Adrenal gland (tissue), 12 donors: ENCODE results near the gene ZRSR2. TPM values are rescaled to one million over a fixed set of nuclear protein-coding genes. Genes with fewer than 3 reads are reported as not detected.

Source experiments
- DNase-seq, 7 donors: peaks; one replicate each; pipeline ENCODE4 v3.0.0-alpha.2; 2019 to 2020
- H3K27ac ChIP-seq, 5 donors: fragments of 200-600 bp; sonication (generic) in 4 of 5; 1 replicate in 3 of 5; 2 replicates in 2 of 5; pipeline versions ENCODE4 v1.5.1 to v1.8.0; 2016 to 2020; ENCODE audit warnings: mild to moderate bottlenecking in 1 of 5
- H3K27me3 ChIP-seq: fragments of 200-600 bp; 2 replicates; pipeline ENCODE4 v1.8.0; 2021
- H3K36me3 ChIP-seq, 2 donors: fragments of 200-600 bp; replicated peaks in 1 of 2; 1 replicate in 1 of 2; 2 replicates in 1 of 2; pipeline versions ENCODE4 v1.5.1 to v1.8.0; 2018 to 2022
- H3K4me1 ChIP-seq, 2 donors: fragments of 200-600 bp; replicated peaks in 1 of 2; 1 replicate in 1 of 2; 2 replicates in 1 of 2; pipeline versions ENCODE4 v1.5.1 to v1.8.0; 2018 to 2021
- H3K4me3 ChIP-seq, 4 donors: fragments of 200-600 bp; sonication (generic) in 3 of 4; one replicate each; pipeline ENCODE4 v1.5.1; 2016 to 2018
- H3K9me3 ChIP-seq, 3 donors: fragments of 200-600 bp; sonication (generic) in 1 of 3; replicated peaks in 1 of 3; 1 replicate in 2 of 3; 2 replicates in 1 of 3; pipeline versions ENCODE4 v1.5.1 to v1.8.0; 2016 to 2021
- POLR2A ChIP-seq, 2 donors: fragments of 450-650 bp; IDR thresholded peaks; one replicate each; pipeline ENCODE4 v1.6.1; 2017; ENCODE audit warnings: antibody characterized with exemption in 2 of 2, mild to moderate bottlenecking in 2 of 2, moderate library complexity in 1 of 2
- WGBS, 4 donors: extraction: QIAGEN DNeasy Blood & Tissue Kit in 2 of 4; methylation state at CpG; one replicate each; pipeline versions ENCODE4 v1.1.5 to v1.1.7; 2013 to 2017; 5-methylcytosine and 5-hydroxymethylcytosine counted together
- intact Hi-C, 2 donors: fragments of 100-400 bp; cut with DNase I; formaldehyde crosslinking; loops; one replicate each; pipeline versions ENCODE4 v1.14.1 to v1.15.0; 2022 to 2023
- polyA plus RNA-seq, 3 donors: library from polyadenylated mRNA; stranded (reverse); fragments of 200-250 nt in 2 of 3; fragments of 350-450 nt in 1 of 3; fragmentation: Illumina TruSeq in 1 of 3; extraction: RNeasy Lipid Tissue Mini Kit (QIAGEN cat#74804) in 1 of 3; gene quantifications; one replicate each; pipeline ENCODE4 v1.2.3, GENCODE V29; 2013 to 2014
- total RNA-seq, 9 donors: library from RNA; depleted of rRNA in 4 of 9; stranded (reverse); fragments of >200 nt in 4 of 9; fragments of 120-200 nt in 1 of 9; fragmentation: NEBNext Ultra II Directional in 1 of 9; extraction: Animal tissue kit (Norgen Biotek cat#: 25700) in 1 of 9; gene quantifications; one replicate each; pipeline versions ENCODE4 v1.1.0 to v1.2.4, GENCODE V29; 2013 to 2023
- TF ChIP-seq, protein P1 (sequence below), 6 experiments: fragments of 450-650 bp in 4 of 6; fragments of 200-600 bp in 2 of 6; sonication (generic) in 1 of 6; IDR thresholded peaks; 1 replicate in 5 of 6; 2 replicates in 1 of 6; pipeline versions ENCODE4 v1.5.1 to v1.8.0; 2016 to 2021; ENCODE audit warnings: antibody characterized with exemption in 6 of 6, mild to moderate bottlenecking in 2 of 6, moderate library complexity in 1 of 6
- donor health status: healthy with polysubstance abuse.
- donor health status: Bipolar disorder and iron deficiency.
- donor health status: DM: yes; HTN: yes; CAD: no.
- donor health status: DM: no; HTN: no; CAD: no.
- donor health status: DM: no; HTN: no; CAD: no.
- donor health status: DM: yes; HTN: yes; CAD: no.

ZRSR2 gene
- total and polyA plus RNA-seq, 12 donors, result 2.9 to 49.1 (median 9.1) TPM; not detected in 1

DNA sequence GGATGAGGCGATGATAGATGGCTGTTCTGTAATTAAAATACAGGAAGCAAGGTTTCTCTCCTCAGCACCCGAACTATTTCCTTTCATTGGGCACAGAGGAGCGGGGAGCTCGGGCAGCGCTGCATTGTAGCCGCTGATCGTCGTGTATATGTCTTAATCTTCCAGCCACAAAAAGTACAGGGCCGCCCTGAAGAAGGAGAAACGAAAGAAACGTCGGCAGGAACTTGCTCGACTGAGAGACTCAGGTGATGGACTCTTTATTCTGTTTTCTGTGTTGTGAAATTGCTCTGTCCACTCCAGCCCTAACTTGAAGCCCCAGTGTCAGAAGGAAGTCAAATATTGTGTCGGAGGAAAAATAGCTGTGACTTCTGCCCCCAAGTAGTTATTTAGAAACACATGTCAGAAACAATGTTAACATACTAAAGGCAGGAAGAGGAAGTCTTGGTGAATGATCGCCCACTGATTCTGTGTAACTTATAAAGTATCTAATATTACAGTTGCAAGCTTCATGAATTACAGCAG, 546 bp downstream of the ZRSR2 start:
- Histone ChIP-seq H3K9me3 (no peaks in the 10 kb centered on the region), H3K4me1 (peaks cover 4 to 16% of the 10 kb centered on the region in 2 donors), H3K27me3 (no peaks in the 10 kb centered on the region), H3K27ac (peak overlapping the region in 4 of 5 donors; percentile 61 to 89 (median 76)), H3K4me3 (peak overlapping the region in 3 of 4 donors; percentile 58 to 81 (median 68)), H3K36me3 (no peaks in the 10 kb centered on the region)
- no peak for DNase-seq
- no peak for TF ChIP-seq POLR2A (IDR thresholded peaks at IDR 0.05)
- TF ChIP-seq, protein P1, sequence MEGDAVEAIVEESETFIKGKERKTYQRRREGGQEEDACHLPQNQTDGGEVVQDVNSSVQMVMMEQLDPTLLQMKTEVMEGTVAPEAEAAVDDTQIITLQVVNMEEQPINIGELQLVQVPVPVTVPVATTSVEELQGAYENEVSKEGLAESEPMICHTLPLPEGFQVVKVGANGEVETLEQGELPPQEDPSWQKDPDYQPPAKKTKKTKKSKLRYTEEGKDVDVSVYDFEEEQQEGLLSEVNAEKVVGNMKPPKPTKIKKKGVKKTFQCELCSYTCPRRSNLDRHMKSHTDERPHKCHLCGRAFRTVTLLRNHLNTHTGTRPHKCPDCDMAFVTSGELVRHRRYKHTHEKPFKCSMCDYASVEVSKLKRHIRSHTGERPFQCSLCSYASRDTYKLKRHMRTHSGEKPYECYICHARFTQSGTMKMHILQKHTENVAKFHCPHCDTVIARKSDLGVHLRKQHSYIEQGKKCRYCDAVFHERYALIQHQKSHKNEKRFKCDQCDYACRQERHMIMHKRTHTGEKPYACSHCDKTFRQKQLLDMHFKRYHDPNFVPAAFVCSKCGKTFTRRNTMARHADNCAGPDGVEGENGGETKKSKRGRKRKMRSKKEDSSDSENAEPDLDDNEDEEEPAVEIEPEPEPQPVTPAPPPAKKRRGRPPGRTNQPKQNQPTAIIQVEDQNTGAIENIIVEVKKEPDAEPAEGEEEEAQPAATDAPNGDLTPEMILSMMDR (IDR thresholded peaks at IDR 0.05), result no peak
- intact Hi-C loops, result no loop called here
- 0 to 3% (median 1%) methylated on average over 6 to 15 of the region's 15 CpGs for WGBS, 4 donors

DNA sequence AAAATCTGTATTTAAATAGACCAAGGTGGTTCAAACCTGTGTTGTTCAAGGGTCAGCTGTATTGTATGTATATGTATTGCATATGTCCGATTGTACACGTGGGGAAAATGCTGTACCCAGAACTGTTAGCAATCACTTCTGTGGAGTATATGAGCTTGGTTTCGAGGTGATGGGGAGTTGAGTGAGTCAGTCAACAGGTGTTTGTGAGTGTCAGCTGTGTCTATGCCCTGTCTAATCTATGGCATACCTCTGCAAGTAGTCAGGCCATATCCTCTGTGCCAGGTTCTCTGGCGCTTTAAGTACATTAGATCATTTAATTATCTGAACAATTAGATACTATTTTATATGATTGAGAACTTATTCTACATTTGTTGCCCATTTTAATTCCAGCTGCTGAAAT, 7.4 kb downstream of the ZRSR2 start:
- no peaks in the 10 kb centered on the region for H3K9me3 ChIP-seq
- TF ChIP-seq POLR2A (IDR thresholded peaks at IDR 0.05), result no peak
- TF ChIP-seq, protein P1 (IDR thresholded peaks at IDR 0.05), result no peak
- DNase-seq, result no peak
- no peaks in the 10 kb centered on the region for H3K4me1 ChIP-seq
- no peak overlapping the region for H3K4me3 ChIP-seq
- H3K27me3 ChIP-seq, result no peaks in the 10 kb centered on the region
- intact Hi-C loops, result no loop called here
- no peak overlapping the region for H3K27ac ChIP-seq
- H3K36me3 ChIP-seq, result no peaks in the 10 kb centered on the region
- WGBS, 4 donors, result 89 to 97% (median 96%) methylated on average over 2 to 4 of the region's 4 CpGs

DNA sequence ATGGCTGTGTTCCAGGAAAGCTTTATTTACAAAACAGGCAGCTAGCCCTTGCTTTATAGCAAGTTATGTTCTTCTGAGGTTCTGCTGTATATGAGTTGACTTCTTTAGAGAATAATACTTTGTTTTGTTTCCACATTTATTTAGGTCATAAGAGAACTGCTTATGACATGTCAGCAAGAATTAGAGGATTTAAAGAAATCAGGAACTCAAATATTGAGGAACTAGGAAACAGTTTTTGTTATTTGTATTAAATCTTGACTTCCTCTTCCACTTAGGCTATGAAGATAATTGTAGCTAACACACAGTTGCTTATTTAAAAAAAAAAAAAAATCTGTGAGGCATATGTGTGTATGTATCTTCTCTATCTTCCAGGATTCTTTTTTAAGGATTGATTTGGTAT, 14.3 kb downstream of the ZRSR2 start:
- H3K27ac ChIP-seq, result peak overlapping the region in 1 of 5 donors; percentile 9
- no peaks in the 10 kb centered on the region for H3K27me3 ChIP-seq
- no peak for DNase-seq
- no peak overlapping the region for H3K4me3 ChIP-seq
- H3K9me3 ChIP-seq, result no peaks in the 10 kb centered on the region
- peaks cover 0 to 4% of the 10 kb centered on the region in 2 donors for H3K4me1 ChIP-seq
- intact Hi-C loops, result no loop called here
- TF ChIP-seq, protein P1 (IDR thresholded peaks at IDR 0.05), result no peak
- H3K36me3 ChIP-seq, result peaks cover 0 to 33% of the 10 kb centered on the region in 2 donors

DNA sequence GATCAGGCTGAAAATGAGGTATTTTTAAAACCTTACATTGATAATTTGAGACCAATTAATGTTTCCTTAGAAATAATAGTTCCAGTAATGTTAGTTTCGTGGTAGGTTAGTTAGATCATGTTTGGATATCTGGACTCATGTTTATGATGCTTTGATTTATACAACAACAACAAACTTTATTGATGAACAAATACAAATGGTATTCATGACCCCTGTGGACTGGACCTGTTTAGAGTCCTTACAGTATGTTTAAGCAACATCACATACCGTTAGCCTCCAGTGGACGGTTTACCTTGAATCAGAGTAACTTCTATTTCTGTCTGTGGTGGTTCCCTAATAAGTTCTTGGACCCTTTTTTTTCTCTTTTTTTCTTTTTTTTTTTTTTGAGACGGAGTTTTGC, 18.0 kb downstream of the ZRSR2 start:
- H3K27me3 ChIP-seq, result no peaks in the 10 kb centered on the region
- peaks cover 0 to 57% of the 10 kb centered on the region in 2 donors for H3K36me3 ChIP-seq
- WGBS, 4 donors, result 94 to 99% (median 95%) methylated on average over 4 of the region's 4 CpGs
- no peaks in the 10 kb centered on the region for H3K9me3 ChIP-seq
- no peak overlapping the region for H3K27ac ChIP-seq
- no peak for DNase-seq
- H3K4me1 ChIP-seq, result peaks cover 0 to 2% of the 10 kb centered on the region in 2 donors
- TF ChIP-seq, protein P1 (IDR thresholded peaks at IDR 0.05), result no peak
- TF ChIP-seq POLR2A (IDR thresholded peaks at IDR 0.05), result no peak
- H3K4me3 ChIP-seq, result no peak overlapping the region
- intact Hi-C loops, result no loop called here
